Brain pericyte (primary cell): ENCODE data around the gene ERC2.
"Not testable (repeated sequence)": the region's sequence is repeated elsewhere in the genome, so short reads cannot be mapped to it uniquely, and the experiment has no call there.

ENCODE experiments used
- DNase-seq: peaks from one replicate; pipeline ENCODE4 v3.0.0-alpha.2; 2012; ENCODE audit warnings: low read depth, low spot score

Gene ERC2

DNA sequence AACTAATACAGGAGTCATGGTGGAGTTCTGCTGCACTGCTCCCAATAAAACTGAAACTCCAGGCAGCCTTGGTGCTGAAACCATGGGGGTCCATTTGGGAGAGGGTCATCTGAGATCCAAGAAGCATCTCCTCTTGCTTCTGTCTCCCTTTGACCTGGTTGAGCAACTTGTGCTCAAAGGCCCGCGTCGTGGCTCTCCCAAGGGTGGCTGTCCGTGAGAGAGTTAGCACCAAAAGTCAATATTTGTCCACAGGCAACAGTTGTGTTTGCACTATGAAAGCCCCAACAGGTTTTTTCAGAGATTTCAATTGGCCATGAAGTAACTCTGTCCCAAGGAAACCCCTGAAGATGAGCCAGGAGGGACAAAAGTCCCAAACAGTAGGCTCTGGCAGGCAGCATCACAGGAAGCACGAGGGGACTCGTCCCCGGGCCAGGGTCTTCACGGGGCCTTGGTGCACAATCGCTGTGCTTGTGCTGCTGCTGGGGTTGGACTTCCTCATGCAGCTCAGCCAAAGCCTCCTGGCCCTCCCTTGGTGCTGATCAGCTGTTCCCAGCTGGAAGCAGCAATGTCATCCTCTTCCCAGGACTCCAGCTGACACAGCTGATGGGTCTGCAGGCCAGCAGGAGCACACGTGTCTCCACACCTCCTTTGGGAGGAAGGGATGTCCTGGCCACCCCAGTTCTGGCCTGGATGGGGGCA lies 941.8 kb downstream of the ERC2 start:
- DNase-seq, result no peak

GRCh38 chr3:55525436-55525835 lies 942.8 kb downstream of the ERC2 start:
- no peak for DNase-seq

DNA sequence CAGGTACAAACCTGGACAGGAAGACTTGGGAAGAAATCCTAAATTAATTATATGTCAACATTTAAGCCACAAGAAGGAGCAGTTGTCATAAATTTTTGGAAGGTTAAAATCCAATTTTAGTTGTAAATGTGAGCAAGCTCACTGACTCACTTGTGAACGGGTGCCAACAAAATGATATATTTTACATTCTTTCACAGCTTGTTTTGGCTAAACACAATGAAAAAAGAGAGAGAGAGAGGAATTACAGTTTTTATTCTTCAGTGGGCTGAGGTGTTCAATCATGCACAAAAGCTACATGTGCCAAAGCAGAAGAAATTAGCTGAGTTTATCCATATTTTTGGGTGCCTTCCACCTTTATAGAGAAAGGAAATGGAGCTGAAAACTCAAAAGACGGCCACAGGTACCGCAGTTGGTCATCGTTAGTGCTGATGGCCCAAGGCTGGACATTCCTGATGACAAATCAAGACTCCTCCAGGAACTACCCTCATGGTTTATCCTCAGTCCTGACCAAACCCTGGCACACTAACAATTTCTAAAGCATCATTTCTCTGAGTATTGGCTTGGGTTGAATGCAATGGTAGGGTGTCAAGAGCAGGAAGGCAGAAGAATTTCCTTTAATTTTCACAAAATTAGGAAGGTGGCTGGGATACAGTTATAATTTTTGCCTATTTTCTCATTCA lies 943.6 kb downstream of the ERC2 start:
- no peak for DNase-seq

DNA sequence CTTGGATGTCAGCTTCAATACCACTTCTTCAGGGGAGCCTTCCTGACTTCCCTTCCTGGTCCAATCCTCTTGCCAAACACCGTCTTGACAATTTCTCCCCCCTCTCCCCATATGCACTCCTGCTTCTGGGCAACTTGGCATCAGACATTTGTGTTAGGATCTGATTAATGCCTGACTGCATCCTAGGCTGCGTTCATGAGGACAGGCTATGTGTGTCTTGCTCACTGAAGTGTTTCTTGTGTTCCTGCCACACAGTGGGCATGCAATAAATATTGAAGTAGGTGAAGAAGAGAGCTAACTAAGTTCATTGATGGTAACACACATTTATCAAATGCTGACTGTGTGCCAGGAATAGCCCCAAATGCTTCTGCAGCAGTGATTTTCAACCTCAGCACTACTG lies 944.8 kb downstream of the ERC2 start:
- DNase-seq, result no peak

GRCh38 chr3:55521738-55522421 lies 946.4 kb downstream of the ERC2 start:
- DNase-seq, result no peak

DNA sequence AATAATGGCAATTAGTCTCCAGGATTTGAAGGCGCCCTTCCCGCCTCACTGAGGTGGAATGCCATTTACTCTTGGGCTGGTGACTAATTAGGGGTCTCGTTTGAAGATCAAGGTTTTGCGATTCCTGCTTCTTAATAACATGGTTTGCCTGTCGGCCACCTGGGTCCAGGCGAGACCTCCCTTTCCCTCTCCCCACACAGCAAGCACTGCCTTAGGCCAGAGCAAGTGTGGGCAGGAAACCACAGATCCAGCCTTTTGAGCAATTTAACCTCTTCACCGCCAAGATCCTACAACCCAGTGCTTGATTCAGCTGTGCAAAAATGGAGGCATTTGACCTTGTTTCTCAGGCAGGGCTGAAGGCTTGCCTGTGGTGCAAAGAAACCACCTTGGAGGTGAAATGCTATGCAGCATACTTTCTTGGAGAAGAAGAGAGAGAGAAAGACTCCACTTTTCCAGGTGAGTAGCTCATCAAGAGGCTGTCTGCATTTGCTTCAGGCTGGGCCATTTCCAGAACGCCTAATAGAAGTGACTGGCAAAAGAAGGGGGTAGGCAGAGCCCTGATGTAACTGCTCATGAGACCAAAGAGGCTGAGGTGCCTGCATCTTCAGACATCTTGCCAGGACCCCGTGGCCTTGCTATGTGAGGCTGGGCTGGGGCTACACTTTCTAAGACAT lies 947.1 kb downstream of the ERC2 start:
- DNase-seq, result no peak

GRCh38 chr3:55519019-55519418 lies 949.2 kb downstream of the ERC2 start:
- no peak for DNase-seq

- DNase-seq, result no peak
These were observed 949.8 kb downstream of the ERC2 start for GRCh38 chr3:55518451-55518850.

DNA sequence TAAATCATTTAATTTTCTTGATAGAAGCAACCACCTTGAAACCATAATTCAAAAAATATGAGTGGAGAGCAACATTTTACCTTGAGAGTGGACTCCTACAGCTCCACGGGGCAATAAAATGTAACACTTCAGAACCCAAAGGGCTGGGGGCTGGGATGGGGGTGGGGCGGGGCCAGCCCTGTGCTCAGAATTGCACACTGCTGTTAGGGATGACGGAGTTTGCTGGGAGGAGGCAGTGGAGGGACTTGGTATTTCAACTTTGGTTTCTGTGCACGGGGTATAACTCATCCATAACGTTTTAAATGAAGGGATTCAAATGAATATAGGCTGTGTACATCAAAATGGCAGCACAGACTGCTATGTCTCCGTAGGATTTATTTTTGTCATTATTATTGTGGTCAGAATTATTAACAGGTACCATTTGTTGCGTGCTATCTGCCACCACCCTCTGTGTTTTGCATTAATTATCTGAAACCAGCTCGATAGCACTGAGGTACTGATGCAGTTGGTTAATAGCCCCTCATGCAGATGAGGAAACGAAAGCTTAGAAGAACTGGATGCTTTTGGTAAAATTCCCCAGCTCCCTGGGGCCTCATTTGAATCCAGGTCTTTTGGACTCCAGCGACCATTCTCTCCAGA lies 951.8 kb downstream of the ERC2 start:
- DNase-seq, result no peak

- DNase-seq, result no peak
These were observed 952.6 kb downstream of the ERC2 start for GRCh38 chr3:55515550-55516246.

- no peak for DNase-seq
These were observed 953.3 kb downstream of the ERC2 start for GRCh38 chr3:55514962-55515361.

DNA sequence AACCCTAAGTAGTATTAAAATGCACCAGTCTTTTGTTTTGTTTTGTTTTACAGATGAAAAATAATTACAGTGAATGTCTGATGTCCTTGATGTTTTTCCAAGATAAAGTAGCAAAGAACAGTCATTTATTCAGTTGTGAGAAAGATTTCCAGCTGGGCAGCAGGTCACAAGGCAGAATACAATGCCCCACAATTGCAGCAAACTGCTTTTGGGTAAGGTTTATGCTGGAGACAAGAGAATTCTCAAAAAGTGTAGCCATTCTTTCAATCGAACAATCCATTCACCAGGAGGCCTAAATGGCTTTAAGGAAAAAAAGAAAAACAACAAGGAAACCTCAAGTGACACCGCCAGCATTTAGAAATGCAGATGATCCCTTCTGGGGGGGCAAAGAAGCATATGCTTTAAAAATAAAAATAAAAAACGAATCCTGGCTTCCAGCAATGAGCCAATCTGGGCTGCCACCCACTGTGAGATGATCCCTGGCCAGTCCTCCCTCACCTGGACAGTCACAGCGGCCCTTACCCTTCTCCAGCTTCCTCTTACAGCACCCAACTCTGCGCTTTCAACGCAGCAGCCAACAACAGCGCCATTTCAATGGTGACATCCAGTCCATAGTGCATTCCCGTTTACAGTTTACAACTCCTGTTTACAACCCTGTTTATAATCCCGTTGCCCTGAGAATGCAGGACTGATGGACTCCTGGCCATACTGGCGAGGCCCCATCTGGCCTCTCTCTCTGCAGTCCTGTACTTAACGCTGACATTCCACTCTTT lies 955.5 kb downstream of the ERC2 start:
- DNase-seq, result no peak

GRCh38 chr3:55511895-55512570 lies 956.2 kb downstream of the ERC2 start:
- no peak for DNase-seq

- DNase-seq, result no peak
These were observed 959.9 kb downstream of the ERC2 start for GRCh38 chr3:55508335-55508734.

GRCh38 chr3:55507808-55508207 lies 960.5 kb downstream of the ERC2 start:
- DNase-seq, result no peak

DNA sequence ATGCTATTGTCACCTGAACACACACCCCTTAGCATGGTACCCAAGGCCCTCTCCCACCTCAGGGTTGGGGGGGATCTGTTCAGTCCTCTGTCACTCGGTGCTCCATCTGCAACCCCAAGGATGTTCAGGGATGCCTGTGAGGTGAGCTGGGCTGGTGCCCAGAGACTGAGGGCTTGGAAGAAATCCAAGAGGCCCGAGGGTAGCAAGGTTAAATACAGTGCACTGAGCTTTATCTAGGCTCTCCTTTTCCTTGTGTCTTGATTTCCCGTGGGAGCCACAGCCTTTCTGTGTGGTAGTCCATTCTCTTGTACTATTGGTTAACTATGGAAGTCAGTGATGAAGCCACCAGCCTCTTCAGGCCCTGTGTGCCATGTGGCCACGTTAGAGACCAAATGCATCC lies 962.5 kb downstream of the ERC2 start:
- DNase-seq, result no peak

DNA sequence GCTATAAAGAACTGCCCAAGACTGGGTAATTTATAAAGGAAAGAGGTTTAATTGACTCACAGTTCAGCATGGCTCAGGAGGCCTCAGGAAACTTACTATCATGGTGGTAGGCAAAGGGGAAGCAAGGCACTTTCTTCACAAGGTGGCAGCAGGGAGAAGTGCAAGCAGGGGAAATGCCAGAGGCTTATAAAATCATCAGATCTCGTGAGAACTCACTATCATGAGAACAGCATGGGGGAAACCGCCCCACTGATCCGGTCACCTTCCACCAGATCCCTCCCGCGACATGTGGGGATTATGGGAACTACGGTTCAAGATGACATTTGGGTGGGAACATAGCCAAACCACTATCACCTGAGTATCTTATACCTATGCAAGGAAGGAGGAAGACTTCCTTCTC lies 963.2 kb downstream of the ERC2 start:
- not testable (repeated sequence) for DNase-seq

DNA sequence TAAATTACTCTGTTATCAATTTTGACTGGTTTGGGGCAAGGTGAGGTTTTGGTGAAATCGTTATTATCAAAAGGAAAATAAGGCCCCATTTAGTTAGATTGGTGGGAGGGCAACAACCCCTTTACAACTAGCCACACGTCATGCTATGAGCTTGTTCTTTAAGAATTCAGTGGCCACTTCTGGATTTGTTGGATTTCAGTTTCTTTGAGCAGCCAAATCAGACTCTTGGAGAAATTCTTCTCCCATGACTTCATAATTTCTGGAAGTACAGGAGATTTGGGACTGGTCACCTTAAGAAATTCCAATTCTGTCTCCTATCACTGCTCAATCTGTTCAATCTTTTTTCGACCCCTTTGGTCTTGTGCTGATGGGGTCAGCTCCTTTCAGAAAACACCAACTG lies 966.4 kb downstream of the ERC2 start:
- no peak for DNase-seq

DNA sequence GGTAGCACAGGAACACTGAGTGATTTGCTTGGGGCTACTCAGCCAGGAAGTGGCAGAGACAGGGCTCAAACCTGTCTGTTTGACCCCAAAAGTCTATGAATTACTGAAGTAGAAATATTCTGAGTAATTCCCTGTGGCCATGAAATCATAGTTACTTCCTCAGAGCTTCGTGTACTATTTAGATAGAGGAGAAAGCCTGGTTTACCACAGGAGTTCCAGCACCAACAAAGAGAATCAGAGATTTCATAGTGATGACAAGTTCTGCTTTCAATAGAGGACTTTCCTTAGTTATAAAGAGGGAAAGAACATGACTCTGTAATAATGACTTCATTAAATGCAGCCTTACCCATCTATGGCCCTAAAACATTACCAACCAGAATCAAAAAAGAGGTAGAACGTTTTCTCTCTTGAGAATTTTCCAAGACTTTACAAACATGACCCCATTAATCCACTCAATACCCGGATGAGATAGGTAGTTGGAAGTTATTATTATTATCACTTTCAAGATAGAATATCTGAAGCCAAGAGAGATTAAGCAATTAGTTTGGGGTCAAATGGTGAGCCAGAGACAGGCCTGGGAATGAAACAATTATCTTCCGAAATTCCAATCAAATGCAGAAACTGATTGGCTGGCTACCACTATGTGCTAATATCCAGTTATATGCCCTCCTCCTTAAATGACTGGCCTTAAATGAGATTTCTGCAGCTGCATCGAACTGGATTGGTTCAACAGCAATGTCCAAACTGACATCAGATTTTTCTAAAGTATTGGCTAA lies 967.5 kb downstream of the ERC2 start:
- DNase-seq, result no peak
